K562 (cell line): ENCODE data around the gene DLGAP1. TPM values are rescaled to one million over a fixed set of nuclear protein-coding genes. Genes with fewer than 3 reads are reported as not detected.

ENCODE experiments used
- ARID4B ChIP-seq: sonication (generic); formaldehyde crosslinking; IDR thresholded peaks from 2 replicates; pipeline ENCODE4 v1.8.0; 2022; ENCODE audit warnings: mild to moderate bottlenecking, missing genetic modification reagents
- CREM ChIP-seq: IDR thresholded peaks from 2 replicates; pipeline ENCODE4 v1.6.1; 2014; ENCODE audit warnings: antibody characterized with exemption, low read depth
- EZH2 ChIP-seq: IDR thresholded peaks from 2 replicates; pipeline ENCODE4 v1.6.1; 2012; ENCODE audit warnings: low read depth, mild to moderate bottlenecking, inconsistent platforms, low read length, borderline replicate concordance
- HLTF ChIP-seq: fragments of 450-650 bp; IDR thresholded peaks from 2 replicates; pipeline ENCODE4 v1.6.1; 2016
- NR1H2 ChIP-seq: sonication (generic); formaldehyde crosslinking; IDR thresholded peaks from 2 replicates; pipeline ENCODE4 v1.4.0; 2020; ENCODE audit warnings: mild to moderate bottlenecking, missing genetic modification reagents
- RBFOX2 ChIP-seq: fragments of 200-400 bp; formaldehyde crosslinking; IDR thresholded peaks from 2 replicates; pipeline ENCODE4 v1.6.1; 2017; ENCODE audit warnings: low read depth, mild to moderate bottlenecking, low read length, moderate library complexity
- SMAD4 ChIP-seq: fragments of 250-450 bp; sonication (Bioruptor Pico); conservative IDR thresholded peaks from 2 replicates; pipeline ENCODE4 v1.8.0; 2021; ENCODE audit warnings: inconsistent platforms, mild to moderate bottlenecking, moderate library complexity
- ZNF384 ChIP-seq: IDR thresholded peaks from 2 replicates; pipeline ENCODE4 v1.6.1; 2012; ENCODE audit warnings: low read depth, low read length, improper control_type of control experiment
- ZNF830 ChIP-seq: fragments of 250-450 bp; sonication (Bioruptor Pico); IDR thresholded peaks from 2 replicates; pipeline ENCODE4 v1.5.0; 2021; ENCODE audit warnings: mild to moderate bottlenecking
- ZZZ3 ChIP-seq: fragments of 450-650 bp; IDR thresholded peaks from 2 replicates; pipeline ENCODE4 v1.6.1; 2016; ENCODE audit warnings: antibody characterized with exemption, mild to moderate bottlenecking, moderate library complexity
- polyA plus RNA-seq, 8 experiments: library from polyadenylated mRNA; depleted of rRNA in 4 of 8; stranded (reverse) in 5 of 8; unstranded in 3 of 8; fragments of >200 nt; fragmentation: Nextera tagmentation in 2 of 8; fragmentation: Illumina TruSeq in 1 of 8; extraction: Ambion mirVana in 2 of 8; extraction: Trizol in 1 of 8; gene quantifications; 2 replicates each; pipeline versions ENCODE4 v1.2.1 to v1.2.3, GENCODE V29; 2011 to 2014; ENCODE audit warnings: inconsistent platforms in 1 of 8, missing spikeins in 1 of 8
- total RNA-seq, 7 experiments: library from RNA; depleted of rRNA in 6 of 7; stranded (reverse); fragments of >200 nt in 6 of 7; fragmentation: Illumina TruSeq in 2 of 7; extraction: Trizol in 2 of 7; gene quantifications; 2 replicates each; pipeline versions ENCODE4 v1.2.1 to v1.2.3, GENCODE V29; 2011 to 2021; ENCODE audit warnings: low replicate concordance in 1 of 7
- TF ChIP-seq, protein P1 (sequence below): fragments of 450-650 bp; IDR thresholded peaks from 2 replicates; pipeline ENCODE4 v1.6.1; 2016; ENCODE audit warnings: mild to moderate bottlenecking, moderate library complexity

The DLGAP1 gene
- total and polyA plus RNA-seq, 9 of the 15 experiments (the other 6 are each of a cell fraction or from before 2014, with no cell fraction given), result 0.04 to 0.22 (median 0.08) TPM

DNA sequence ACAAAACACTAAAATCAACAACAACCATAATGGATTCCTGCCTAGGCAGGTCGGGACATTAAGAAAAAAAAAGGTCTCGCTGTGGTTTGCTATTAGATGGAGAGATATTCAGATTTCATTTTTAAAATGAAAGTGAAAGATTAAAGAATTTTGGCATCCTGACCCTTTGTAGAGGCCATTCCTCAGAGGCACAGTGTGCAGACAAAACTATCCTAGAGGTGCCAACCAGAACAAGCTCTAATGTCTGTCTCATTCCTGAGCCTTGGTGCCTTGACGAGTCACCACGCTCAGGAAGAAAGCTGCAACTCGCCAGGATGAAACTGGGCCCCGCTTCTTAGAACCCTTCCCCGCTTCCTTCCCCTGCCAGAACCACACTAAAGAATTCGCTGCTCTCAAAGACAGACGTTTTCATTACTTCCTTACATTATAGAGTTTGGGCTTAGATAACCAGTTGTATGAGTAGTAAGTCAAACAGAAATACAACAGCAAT, 849.1 kb downstream of the DLGAP1 start (continued):
- TF ChIP-seq NR1H2, result no peak
- TF ChIP-seq CREM, result no peak
- TF ChIP-seq ARID4B (CRISPR knock-in tag), result no peak
- no peak for TF ChIP-seq EZH2
- TF ChIP-seq SMAD4, result 0 out of 2 replicates have a peak, but pooled peaks have one; percentile 71
- no peak for TF ChIP-seq ZNF830 (CRISPR knock-in tag)
- TF ChIP-seq ZZZ3, result no peak
- TF ChIP-seq ZNF384, result peak; percentile 63
- 0 out of 2 replicates have a peak, but pooled peaks have one; percentile 16 for TF ChIP-seq RBFOX2
- TF ChIP-seq, protein P1, sequence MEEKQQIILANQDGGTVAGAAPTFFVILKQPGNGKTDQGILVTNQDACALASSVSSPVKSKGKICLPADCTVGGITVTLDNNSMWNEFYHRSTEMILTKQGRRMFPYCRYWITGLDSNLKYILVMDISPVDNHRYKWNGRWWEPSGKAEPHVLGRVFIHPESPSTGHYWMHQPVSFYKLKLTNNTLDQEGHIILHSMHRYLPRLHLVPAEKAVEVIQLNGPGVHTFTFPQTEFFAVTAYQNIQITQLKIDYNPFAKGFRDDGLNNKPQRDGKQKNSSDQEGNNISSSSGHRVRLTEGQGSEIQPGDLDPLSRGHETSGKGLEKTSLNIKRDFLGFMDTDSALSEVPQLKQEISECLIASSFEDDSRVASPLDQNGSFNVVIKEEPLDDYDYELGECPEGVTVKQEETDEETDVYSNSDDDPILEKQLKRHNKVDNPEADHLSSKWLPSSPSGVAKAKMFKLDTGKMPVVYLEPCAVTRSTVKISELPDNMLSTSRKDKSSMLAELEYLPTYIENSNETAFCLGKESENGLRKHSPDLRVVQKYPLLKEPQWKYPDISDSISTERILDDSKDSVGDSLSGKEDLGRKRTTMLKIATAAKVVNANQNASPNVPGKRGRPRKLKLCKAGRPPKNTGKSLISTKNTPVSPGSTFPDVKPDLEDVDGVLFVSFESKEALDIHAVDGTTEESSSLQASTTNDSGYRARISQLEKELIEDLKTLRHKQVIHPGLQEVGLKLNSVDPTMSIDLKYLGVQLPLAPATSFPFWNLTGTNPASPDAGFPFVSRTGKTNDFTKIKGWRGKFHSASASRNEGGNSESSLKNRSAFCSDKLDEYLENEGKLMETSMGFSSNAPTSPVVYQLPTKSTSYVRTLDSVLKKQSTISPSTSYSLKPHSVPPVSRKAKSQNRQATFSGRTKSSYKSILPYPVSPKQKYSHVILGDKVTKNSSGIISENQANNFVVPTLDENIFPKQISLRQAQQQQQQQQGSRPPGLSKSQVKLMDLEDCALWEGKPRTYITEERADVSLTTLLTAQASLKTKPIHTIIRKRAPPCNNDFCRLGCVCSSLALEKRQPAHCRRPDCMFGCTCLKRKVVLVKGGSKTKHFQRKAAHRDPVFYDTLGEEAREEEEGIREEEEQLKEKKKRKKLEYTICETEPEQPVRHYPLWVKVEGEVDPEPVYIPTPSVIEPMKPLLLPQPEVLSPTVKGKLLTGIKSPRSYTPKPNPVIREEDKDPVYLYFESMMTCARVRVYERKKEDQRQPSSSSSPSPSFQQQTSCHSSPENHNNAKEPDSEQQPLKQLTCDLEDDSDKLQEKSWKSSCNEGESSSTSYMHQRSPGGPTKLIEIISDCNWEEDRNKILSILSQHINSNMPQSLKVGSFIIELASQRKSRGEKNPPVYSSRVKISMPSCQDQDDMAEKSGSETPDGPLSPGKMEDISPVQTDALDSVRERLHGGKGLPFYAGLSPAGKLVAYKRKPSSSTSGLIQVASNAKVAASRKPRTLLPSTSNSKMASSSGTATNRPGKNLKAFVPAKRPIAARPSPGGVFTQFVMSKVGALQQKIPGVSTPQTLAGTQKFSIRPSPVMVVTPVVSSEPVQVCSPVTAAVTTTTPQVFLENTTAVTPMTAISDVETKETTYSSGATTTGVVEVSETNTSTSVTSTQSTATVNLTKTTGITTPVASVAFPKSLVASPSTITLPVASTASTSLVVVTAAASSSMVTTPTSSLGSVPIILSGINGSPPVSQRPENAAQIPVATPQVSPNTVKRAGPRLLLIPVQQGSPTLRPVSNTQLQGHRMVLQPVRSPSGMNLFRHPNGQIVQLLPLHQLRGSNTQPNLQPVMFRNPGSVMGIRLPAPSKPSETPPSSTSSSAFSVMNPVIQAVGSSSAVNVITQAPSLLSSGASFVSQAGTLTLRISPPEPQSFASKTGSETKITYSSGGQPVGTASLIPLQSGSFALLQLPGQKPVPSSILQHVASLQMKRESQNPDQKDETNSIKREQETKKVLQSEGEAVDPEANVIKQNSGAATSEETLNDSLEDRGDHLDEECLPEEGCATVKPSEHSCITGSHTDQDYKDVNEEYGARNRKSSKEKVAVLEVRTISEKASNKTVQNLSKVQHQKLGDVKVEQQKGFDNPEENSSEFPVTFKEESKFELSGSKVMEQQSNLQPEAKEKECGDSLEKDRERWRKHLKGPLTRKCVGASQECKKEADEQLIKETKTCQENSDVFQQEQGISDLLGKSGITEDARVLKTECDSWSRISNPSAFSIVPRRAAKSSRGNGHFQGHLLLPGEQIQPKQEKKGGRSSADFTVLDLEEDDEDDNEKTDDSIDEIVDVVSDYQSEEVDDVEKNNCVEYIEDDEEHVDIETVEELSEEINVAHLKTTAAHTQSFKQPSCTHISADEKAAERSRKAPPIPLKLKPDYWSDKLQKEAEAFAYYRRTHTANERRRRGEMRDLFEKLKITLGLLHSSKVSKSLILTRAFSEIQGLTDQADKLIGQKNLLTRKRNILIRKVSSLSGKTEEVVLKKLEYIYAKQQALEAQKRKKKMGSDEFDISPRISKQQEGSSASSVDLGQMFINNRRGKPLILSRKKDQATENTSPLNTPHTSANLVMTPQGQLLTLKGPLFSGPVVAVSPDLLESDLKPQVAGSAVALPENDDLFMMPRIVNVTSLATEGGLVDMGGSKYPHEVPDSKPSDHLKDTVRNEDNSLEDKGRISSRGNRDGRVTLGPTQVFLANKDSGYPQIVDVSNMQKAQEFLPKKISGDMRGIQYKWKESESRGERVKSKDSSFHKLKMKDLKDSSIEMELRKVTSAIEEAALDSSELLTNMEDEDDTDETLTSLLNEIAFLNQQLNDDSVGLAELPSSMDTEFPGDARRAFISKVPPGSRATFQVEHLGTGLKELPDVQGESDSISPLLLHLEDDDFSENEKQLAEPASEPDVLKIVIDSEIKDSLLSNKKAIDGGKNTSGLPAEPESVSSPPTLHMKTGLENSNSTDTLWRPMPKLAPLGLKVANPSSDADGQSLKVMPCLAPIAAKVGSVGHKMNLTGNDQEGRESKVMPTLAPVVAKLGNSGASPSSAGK, result no peak
- TF ChIP-seq HLTF, result no peak
